ENCODE data around the gene SNRNP70.
"Not testable (repeated sequence)": the region's sequence is repeated elsewhere in the genome, so short reads cannot be mapped to it uniquely, and the experiment has no call there.

The SNRNP70 gene

GRCh38 chr19:49145573-49146407, 60.5 kb downstream of the SNRNP70 start:
- no peak for DNase-seq (ENCODE audit: low read depth, low spot score)
- H3K4me3 ChIP-seq (ENCODE audit: low read depth, low read length), result peak overlapping the region; percentile 43
- ChIA-PET CTCF (interaction anchor here (0.7 to 3.7 kb wide), 33 partner anchors 10 to 167 kb away, joined by 3 to 36 read pairs (median 4); partner anchors contain the start of genes HRC, LIN7B and PPFIA3), POLR2A (interaction anchor here (0.6 kb wide), 1 partner anchor 31 kb away, joined by 3 read pairs; no protein-coding TSS in a partner anchor)
- peak; percentile 91 for TF ChIP-seq CTCF (IDR thresholded peaks at IDR 0.05; ENCODE audit: insufficient read depth, low read length, missing control alignments)

GRCh38 chr19:49146408-49146770, 61.1 kb downstream of the SNRNP70 start:
- POLR2A ChIA-PET, result interaction anchor here (0.6 kb wide), 1 partner anchor 30 kb away, joined by 3 read pairs; no protein-coding TSS in a partner anchor
- H3K4me3 ChIP-seq (ENCODE audit: low read depth, low read length), result peak overlapping the region; percentile 43; the same call in 1 of the 2 replicates
- CTCF ChIA-PET, result interaction anchor here (0.6 to 3.7 kb wide), 29 partner anchors 9 to 167 kb away, joined by 3 to 36 read pairs (median 5); partner anchors contain the start of genes HRC, LIN7B and PPFIA3
- DNase-seq (ENCODE audit: low read depth, low spot score), result not testable (repeated sequence)

GRCh38 chr19:49148044-49148682, 62.9 kb downstream of the SNRNP70 start:
- no peak for DNase-seq (ENCODE audit: low read depth, low spot score)
- POLR2A ChIA-PET, result interaction anchor here (0.8 kb wide), 1 partner anchor 14 kb away, joined by 4 read pairs; no protein-coding TSS in a partner anchor
- H3K4me3 ChIP-seq (ENCODE audit: low read depth, low read length), result no peak overlapping the region
- CTCF ChIA-PET, result interaction anchor here (0.7 to 3.7 kb wide), 11 partner anchors 9 to 148 kb away, joined by 3 to 32 read pairs (median 5); partner anchors contain the start of gene LIN7B
- TF ChIP-seq CTCF (IDR thresholded peaks at IDR 0.05; ENCODE audit: insufficient read depth, low read length, missing control alignments), result no peak

GRCh38 chr19:49148784-49149651, 63.8 kb downstream of the SNRNP70 start:
- H3K4me3 ChIP-seq (ENCODE audit: low read depth, low read length), result peak overlapping the region; percentile 95
- no peak for TF ChIP-seq CTCF (IDR thresholded peaks at IDR 0.05; ENCODE audit: insufficient read depth, low read length, missing control alignments)
- CTCF ChIA-PET, result interaction anchor here (0.9 to 3.7 kb wide), 11 partner anchors 10 to 156 kb away, joined by 3 to 32 read pairs (median 5); partner anchors contain the start of genes GYS1 and LIN7B
- POLR2A ChIA-PET, result interaction anchor here (0.7 to 2.1 kb wide), 2 partner anchors 35 to 39 kb away, joined by 3 to 4 read pairs; partner anchors contain the start of gene LIN7B
- DNase-seq (ENCODE audit: low read depth, low spot score), result no peak

- DNase-seq (ENCODE audit: low read depth, low spot score), result no peak
- POLR2A ChIA-PET, result interaction anchor here (2.1 kb wide), 1 partner anchor 35 kb away, joined by 4 read pairs; the partner anchor contains the start of gene LIN7B
Measured at GRCh38 chr19:49149652-49150105, 64.4 kb downstream of the SNRNP70 start.

More at GRCh38 chr19:49149652-49150105, 64.4 kb downstream of the SNRNP70 start:
- CTCF ChIA-PET, result interaction anchor here (1.1 to 3.7 kb wide), 6 partner anchors 20 to 157 kb away, joined by 3 to 32 read pairs (median 14); partner anchors contain the start of genes GYS1 and LIN7B
- peak overlapping the region; percentile 95 for H3K4me3 ChIP-seq (ENCODE audit: low read depth, low read length)
- TF ChIP-seq CTCF (IDR thresholded peaks at IDR 0.05; ENCODE audit: insufficient read depth, low read length, missing control alignments), result no peak
